GM23248 (cell line): ENCODE results near the gene TPCN1. TPM values are rescaled to one million over a fixed set of nuclear protein-coding genes. Genes with fewer than 3 reads are reported as not detected.

Experiments used
- DNase-seq: peaks from one replicate; pipeline ENCODE4 v3.0.0-alpha.2; 2015
- H2AFZ ChIP-seq: fragments of 200-600 bp; sonication (generic); 2 replicates; pipeline ENCODE4 v1.6.1; 2016; ENCODE audit warnings: antibody characterized with exemption
- H3F3A ChIP-seq: fragments of 200-600 bp; sonication (generic); 2 replicates; pipeline ENCODE4 v1.6.1; 2016; ENCODE audit warnings: mild to moderate bottlenecking, antibody characterized with exemption, mixed run types; ENCODE audit not compliant: insufficient read depth
- H3K27ac ChIP-seq: fragments of 200-600 bp; sonication (generic); 2 replicates; pipeline ENCODE4 v1.5.1; 2016; ENCODE audit warnings: mild to moderate bottlenecking
- H3K27me3 ChIP-seq: fragments of 200-600 bp; sonication (generic); replicated peaks from 2 replicates; pipeline ENCODE4 v1.6.1; 2016; ENCODE audit warnings: mild to moderate bottlenecking; ENCODE audit not compliant: insufficient read depth
- H3K36me3 ChIP-seq: fragments of 200-600 bp; sonication (generic); 2 replicates; pipeline ENCODE4 v1.6.1; 2016; ENCODE audit warnings: low read depth, mild to moderate bottlenecking
- H3K4me1 ChIP-seq: fragments of 200-600 bp; sonication (generic); 2 replicates; pipeline ENCODE4 v1.6.1; 2016; ENCODE audit warnings: mild to moderate bottlenecking; ENCODE audit not compliant: insufficient read depth
- H3K4me2 ChIP-seq: fragments of 200-600 bp; sonication (generic); one replicate; pipeline ENCODE4 v1.6.1; 2016; ENCODE audit warnings: mild to moderate bottlenecking; ENCODE audit not compliant: unreplicated experiment
- H3K4me3 ChIP-seq: fragments of 200-600 bp; sonication (generic); 2 replicates; pipeline ENCODE4 v1.5.1; 2016; ENCODE audit warnings: mild to moderate bottlenecking
- H3K79me2 ChIP-seq: fragments of 200-600 bp; sonication (generic); 2 replicates; pipeline ENCODE4 v1.6.1; 2016; ENCODE audit warnings: mild to moderate bottlenecking; ENCODE audit not compliant: insufficient read depth
- H3K9ac ChIP-seq: fragments of 200-600 bp; sonication (generic); 2 replicates; pipeline ENCODE4 v1.6.1; 2016; ENCODE audit warnings: mild to moderate bottlenecking
- H3K9me2 ChIP-seq: fragments of 200-600 bp; sonication (generic); 2 replicates; pipeline ENCODE4 v1.6.1; 2016; ENCODE audit warnings: mixed run types, mild to moderate bottlenecking, moderate library complexity; ENCODE audit not compliant: insufficient read depth
- H3K9me3 ChIP-seq: fragments of 200-600 bp; sonication (generic); one replicate; pipeline ENCODE4 v1.6.1; 2017; ENCODE audit warnings: low read depth
- H4K20me1 ChIP-seq: fragments of 200-600 bp; sonication (generic); 2 replicates; pipeline ENCODE4 v1.6.0; 2016; ENCODE audit not compliant: insufficient read depth
- EZH2 ChIP-seq: fragments of 200-600 bp; sonication (generic); IDR thresholded peaks from 2 replicates; pipeline ENCODE4 v1.6.1; 2018; ENCODE audit warnings: antibody characterized with exemption, mild to moderate bottlenecking; ENCODE audit not compliant: insufficient read depth, poor library complexity, severe bottlenecking
- EZH2phosphoT487 ChIP-seq: fragments of 200-600 bp; sonication (generic); IDR thresholded peaks from 2 replicates; pipeline ENCODE4 v1.6.1; 2018; ENCODE audit warnings: antibody characterized with exemption, moderate library complexity, mild to moderate bottlenecking, low read depth; ENCODE audit not compliant: insufficient read depth
- WGBS, 2 experiments: methylation state at CpG; one replicate each; pipeline ENCODE4 v1.1.6; 2015 to 2017; ENCODE audit warnings: low lambda C conversion rate in 2 of 2, low coverage in 1 of 2; ENCODE audit errors: missing lambda C conversion rate in 2 of 2; 5-methylcytosine and 5-hydroxymethylcytosine counted together
- in situ Hi-C: fragments of 300-500 bp; cut with MboI; formaldehyde crosslinking; loops from 2 replicates; pipeline ENCODE4 v1.15.0; 2020
- polyA plus RNA-seq: library from polyadenylated mRNA; unstranded; fragments of >200 nt; fragmentation: Nextera tagmentation; extraction: Ambion mirVana; gene quantifications from 2 replicates; pipeline ENCODE4 v1.2.1, GENCODE V29; 2016
- total RNA-seq: library from RNA; depleted of rRNA; stranded (reverse); fragments of >200 nt; shearing (Covaris generic); gene quantifications from 2 replicates; pipeline ENCODE4 v1.2.3, GENCODE V29; 2014

TPCN1 gene
- total and polyA plus RNA-seq, 2 experiments from 2014 or later = 9.0 to 15.9 TPM

DNA sequence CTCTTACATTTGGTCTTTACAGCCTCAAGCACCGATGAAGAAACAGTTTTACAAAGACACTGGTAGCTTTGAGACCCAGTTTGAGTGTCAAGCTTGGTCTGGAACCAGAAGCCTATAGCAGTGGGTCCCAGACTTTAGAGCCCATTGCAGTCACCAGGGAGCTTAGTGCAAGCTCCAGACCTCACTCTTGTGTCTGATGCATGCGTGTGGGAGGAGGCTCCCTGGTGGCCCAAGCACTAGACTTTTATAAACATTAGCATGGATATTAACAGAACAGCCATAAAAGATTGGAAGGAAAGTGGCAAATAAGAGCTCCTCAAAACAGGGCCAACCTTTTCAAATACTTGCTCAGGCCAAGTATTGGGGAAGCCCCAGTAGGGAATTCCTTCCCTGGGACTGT, 68.1 kb downstream of the TPCN1 start:
- no peaks in the 10 kb centered on the region for H3K27me3 ChIP-seq
- no peaks in the 10 kb centered on the region for H4K20me1 ChIP-seq
- no peaks in the 10 kb centered on the region; the same call in 1 of the 2 replicates for H3F3A ChIP-seq
- no peaks in the 10 kb centered on the region for H3K36me3 ChIP-seq
- TF ChIP-seq EZH2 (no peak), EZH2phosphoT487 (no peak)
- no peak overlapping the region for H3K4me2 ChIP-seq
- in situ Hi-C loops = no loop called here
- no peak overlapping the region for H2AFZ ChIP-seq
- no peaks in the 10 kb centered on the region for H3K9me3 ChIP-seq
- DNase-seq = no peak
- H3K79me2 ChIP-seq = no peaks in the 10 kb centered on the region
- 100% methylated on average over 2 of the region's 2 CpGs for WGBS, 2 experiments
- no peak overlapping the region for H3K4me3 ChIP-seq
- no peak overlapping the region for H3K9ac ChIP-seq
- H3K4me1 ChIP-seq = peaks cover 11% of the 10 kb centered on the region
- H3K9me2 ChIP-seq = no peaks in the 10 kb centered on the region
- H3K27ac ChIP-seq = no peak overlapping the region

DNA sequence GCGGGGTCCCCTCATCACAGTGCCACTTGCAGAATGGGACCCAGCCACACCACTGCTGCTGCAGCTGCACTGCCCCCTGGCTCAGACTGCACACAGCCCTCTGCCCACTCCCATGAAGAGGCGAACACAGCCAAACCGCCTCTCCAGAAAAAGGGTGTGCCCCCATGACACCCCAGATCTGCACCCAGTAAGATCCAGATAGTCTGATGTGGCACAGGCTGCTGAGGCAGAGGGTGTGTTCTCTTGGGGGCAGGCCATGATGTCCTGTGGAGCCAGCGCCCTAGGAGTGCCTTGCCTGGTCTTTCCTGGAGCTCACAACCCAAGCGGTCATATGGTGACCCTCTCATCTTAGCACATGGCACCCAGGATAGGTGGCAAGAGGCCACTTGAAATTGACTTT, 69.2 kb downstream of the TPCN1 start:
- Histone ChIP-seq H2AFZ (no peak overlapping the region), H3F3A (no peaks in the 10 kb centered on the region; the same call in 1 of the 2 replicates), H3K27ac (no peak overlapping the region), H3K4me3 (no peak overlapping the region), H3K9me3 (no peaks in the 10 kb centered on the region), H3K79me2 (no peaks in the 10 kb centered on the region), H4K20me1 (no peaks in the 10 kb centered on the region), H3K9ac (no peak overlapping the region), H3K4me1 (peaks cover 11% of the 10 kb centered on the region), H3K27me3 (no peaks in the 10 kb centered on the region), H3K9me2 (no peaks in the 10 kb centered on the region), H3K36me3 (no peaks in the 10 kb centered on the region), H3K4me2 (no peak overlapping the region)
- 92% methylated on average over 5 of the region's 5 CpGs for WGBS, 2 experiments
- in situ Hi-C loops = no loop called here
- TF ChIP-seq EZH2 (no peak), EZH2phosphoT487 (no peak)
- DNase-seq = no peak

DNA sequence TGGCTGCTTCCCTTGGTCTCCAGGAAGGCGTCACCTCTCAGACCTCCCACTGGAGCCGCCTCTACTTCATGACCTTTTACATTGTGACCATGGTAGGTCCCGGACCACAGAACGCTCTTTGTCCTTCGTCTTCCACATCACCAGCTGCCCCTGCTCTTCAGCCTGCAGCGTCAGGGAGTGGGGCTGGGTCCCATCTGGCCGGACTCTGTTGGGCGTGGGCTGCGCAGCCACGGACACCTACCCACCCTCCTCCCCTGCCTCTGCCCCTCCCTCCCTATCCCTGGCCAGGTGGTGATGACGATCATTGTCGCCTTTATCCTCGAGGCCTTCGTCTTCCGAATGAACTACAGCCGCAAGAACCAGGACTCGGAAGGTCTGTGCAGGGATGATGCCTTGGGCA, 70.3 kb downstream of the TPCN1 start:
- Histone ChIP-seq H3K27me3 (no peaks in the 10 kb centered on the region), H4K20me1 (no peaks in the 10 kb centered on the region), H3K4me3 (no peak overlapping the region), H3K4me1 (peaks cover 11% of the 10 kb centered on the region), H3K79me2 (no peaks in the 10 kb centered on the region), H2AFZ (no peak overlapping the region), H3K4me2 (no peak overlapping the region), H3K27ac (peak overlapping the region; percentile 48; the same call in 1 of the 2 replicates), H3K9me2 (no peaks in the 10 kb centered on the region), H3F3A (no peaks in the 10 kb centered on the region; the same call in 1 of the 2 replicates), H3K9me3 (no peaks in the 10 kb centered on the region), H3K36me3 (no peaks in the 10 kb centered on the region), H3K9ac (peak overlapping the region; percentile 56)
- no peak for DNase-seq
- TF ChIP-seq EZH2 (no peak), EZH2phosphoT487 (no peak)
- in situ Hi-C loops = no loop called here
- WGBS, 2 experiments = 91 to 94% methylated on average over 14 to 17 of the region's 17 CpGs

DNA sequence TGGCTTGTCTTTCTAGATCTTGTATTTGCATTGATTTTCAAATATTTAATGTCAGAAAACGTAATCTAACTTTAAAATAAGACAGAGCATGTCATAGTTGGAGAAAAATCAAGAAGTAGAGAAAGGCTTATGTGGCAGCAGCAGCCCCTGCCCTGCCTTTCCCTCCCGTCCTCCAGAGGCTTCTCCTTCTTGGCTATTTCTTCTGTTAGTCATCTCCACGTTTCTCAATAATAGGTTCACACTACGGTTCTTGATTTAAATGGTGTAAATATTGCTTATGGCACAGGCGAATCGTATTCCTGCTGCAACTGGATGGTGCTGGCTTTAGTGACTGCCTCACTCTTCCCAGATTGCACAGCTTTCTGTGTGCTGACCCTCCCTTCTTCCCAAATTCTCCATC, 70.8 kb downstream of the TPCN1 start:
- no peak overlapping the region for H2AFZ ChIP-seq
- DNase-seq = peak; percentile 86
- peak overlapping the region; percentile 56 for H3K9ac ChIP-seq
- H3K79me2 ChIP-seq = no peaks in the 10 kb centered on the region
- no peaks in the 10 kb centered on the region for H3K9me3 ChIP-seq
- H3K4me1 ChIP-seq = peaks cover 11% of the 10 kb centered on the region
- no peak overlapping the region for H3K4me3 ChIP-seq
- no peaks in the 10 kb centered on the region for H4K20me1 ChIP-seq
- 7% methylated on average over 6 of the region's 6 CpGs for WGBS, 2 experiments
- H3K27me3 ChIP-seq = no peaks in the 10 kb centered on the region
- H3K36me3 ChIP-seq = no peaks in the 10 kb centered on the region
- in situ Hi-C loops = no loop called here
- no peak for TF ChIP-seq EZH2
- no peak for TF ChIP-seq EZH2phosphoT487
- no peak overlapping the region for H3K4me2 ChIP-seq
- H3K27ac ChIP-seq = peak overlapping the region; percentile 56
- no peaks in the 10 kb centered on the region; the same call in 1 of the 2 replicates for H3F3A ChIP-seq
- H3K9me2 ChIP-seq = no peaks in the 10 kb centered on the region

DNA sequence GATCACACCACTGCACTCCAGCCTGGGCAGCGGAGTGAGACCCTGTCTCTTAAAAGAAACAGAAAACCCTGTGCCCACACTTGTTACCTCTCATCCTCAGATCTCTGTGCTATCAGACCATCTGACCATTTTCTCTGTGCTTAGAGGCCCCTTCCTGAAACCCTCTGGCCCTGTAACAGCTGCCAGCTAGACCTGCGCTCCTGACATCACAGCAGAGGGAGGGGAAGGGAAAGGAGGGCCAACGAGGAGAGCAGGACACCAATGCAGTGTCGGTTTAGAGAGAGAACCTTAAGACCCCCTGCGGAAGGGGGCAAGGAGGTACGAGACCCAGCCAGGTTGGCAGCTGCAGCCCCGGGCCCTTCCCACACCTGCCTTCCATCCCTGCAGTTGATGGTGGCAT, 71.3 kb downstream of the TPCN1 start:
- Histone ChIP-seq H4K20me1 (no peaks in the 10 kb centered on the region), H2AFZ (no peak overlapping the region), H3K27ac (peak overlapping the region; percentile 56), H3K79me2 (no peaks in the 10 kb centered on the region), H3K9me2 (no peaks in the 10 kb centered on the region), H3K27me3 (no peaks in the 10 kb centered on the region), H3K4me2 (no peak overlapping the region), H3F3A (no peaks in the 10 kb centered on the region; the same call in 1 of the 2 replicates), H3K36me3 (no peaks in the 10 kb centered on the region), H3K9me3 (no peaks in the 10 kb centered on the region), H3K4me3 (no peak overlapping the region), H3K9ac (peak overlapping the region; percentile 48; the same call in 1 of the 2 replicates), H3K4me1 (peaks cover 11% of the 10 kb centered on the region)
- 69 to 73% methylated on average over 7 of the region's 7 CpGs for WGBS, 2 experiments
- TF ChIP-seq EZH2phosphoT487 (no peak), EZH2 (no peak)
- in situ Hi-C loops = no loop called here
- DNase-seq = no peak
